HUES48 (cell line): ENCODE data around the gene RBM47.

Experiments used
- H3K27ac ChIP-seq: one replicate; pipeline ENCODE4 v1.7.0; 2013; ENCODE audit warnings: low read depth, low read length, inconsistent platforms
- H3K27me3 ChIP-seq: 2 replicates; pipeline ENCODE4 v1.6.1; 2013; ENCODE audit warnings: mild to moderate bottlenecking, low read length; ENCODE audit not compliant: control insufficient read depth, insufficient read depth
- H3K36me3 ChIP-seq: 2 replicates; pipeline ENCODE4 v1.6.1; 2013; ENCODE audit warnings: low read length; ENCODE audit not compliant: control insufficient read depth, insufficient read depth
- H3K4me1 ChIP-seq: 2 replicates; pipeline ENCODE4 v1.6.1; 2013; ENCODE audit warnings: mild to moderate bottlenecking, low read length; ENCODE audit not compliant: control insufficient read depth, insufficient read depth
- H3K4me3 ChIP-seq: 2 replicates; pipeline ENCODE4 v1.5.1; 2013; ENCODE audit warnings: mild to moderate bottlenecking, low read depth, low read length
- H3K9ac ChIP-seq: 2 replicates; pipeline ENCODE4 v1.6.1; 2013; ENCODE audit warnings: mild to moderate bottlenecking, low read depth, low read length, moderate library complexity
- H3K9me3 ChIP-seq: 2 replicates; pipeline ENCODE4 v1.6.1; 2013; ENCODE audit warnings: low read length; ENCODE audit not compliant: control insufficient read depth, insufficient read depth

Gene RBM47

DNA sequence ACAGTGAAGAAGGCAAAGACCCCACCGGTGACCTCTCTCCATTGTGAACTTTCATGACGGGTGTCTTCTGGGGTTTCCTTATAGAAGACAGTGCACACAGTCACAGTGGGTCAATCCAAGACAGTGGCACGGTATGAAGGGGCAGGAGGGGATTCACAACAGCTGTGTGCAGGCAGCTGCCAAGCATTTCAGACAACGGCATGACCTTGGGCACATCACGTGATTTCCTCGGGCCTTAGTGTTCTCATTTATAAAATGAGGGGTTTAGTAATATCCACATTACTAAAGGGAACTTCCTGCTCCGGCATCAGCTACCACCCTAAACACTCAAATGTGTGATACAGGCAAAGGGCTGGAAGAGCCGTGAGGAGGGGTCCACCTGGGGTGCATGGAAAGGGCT lies 42.9 kb downstream of the RBM47 start:
- Histone ChIP-seq H3K9me3 (no peaks in the 10 kb centered on the region), H3K27me3 (no peaks in the 10 kb centered on the region), H3K36me3 (peaks cover 6% of the 10 kb centered on the region; the same call in 1 of the 2 replicates), H3K9ac (no peak overlapping the region), H3K27ac (no peak overlapping the region), H3K4me3 (no peak overlapping the region), H3K4me1 (peaks cover 25% of the 10 kb centered on the region)

DNA sequence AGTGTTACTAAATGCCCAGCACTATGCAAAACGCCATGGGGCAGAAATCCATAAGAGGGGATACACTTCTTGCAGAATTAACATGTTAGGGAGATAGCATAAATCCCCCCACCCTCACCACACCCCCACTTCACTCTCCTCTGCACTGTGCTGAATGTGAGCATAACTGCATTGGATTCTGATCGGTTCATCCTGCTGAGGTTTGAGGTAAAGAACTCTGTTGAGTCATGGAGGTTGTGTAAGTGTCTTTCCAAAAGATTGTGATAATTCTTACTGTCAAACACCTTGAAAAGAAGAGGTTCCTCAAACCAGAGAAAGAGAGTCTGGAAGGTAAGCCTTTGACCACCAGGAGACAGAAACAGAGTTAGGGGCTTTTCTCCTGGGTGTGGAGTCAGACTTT lies 43.6 kb downstream of the RBM47 start:
- Histone ChIP-seq H3K27ac (no peak overlapping the region), H3K27me3 (no peaks in the 10 kb centered on the region), H3K4me3 (no peak overlapping the region), H3K9ac (no peak overlapping the region), H3K9me3 (no peaks in the 10 kb centered on the region), H3K4me1 (peaks cover 25% of the 10 kb centered on the region), H3K36me3 (peaks cover 4% of the 10 kb centered on the region; the same call in 1 of the 2 replicates)

DNA sequence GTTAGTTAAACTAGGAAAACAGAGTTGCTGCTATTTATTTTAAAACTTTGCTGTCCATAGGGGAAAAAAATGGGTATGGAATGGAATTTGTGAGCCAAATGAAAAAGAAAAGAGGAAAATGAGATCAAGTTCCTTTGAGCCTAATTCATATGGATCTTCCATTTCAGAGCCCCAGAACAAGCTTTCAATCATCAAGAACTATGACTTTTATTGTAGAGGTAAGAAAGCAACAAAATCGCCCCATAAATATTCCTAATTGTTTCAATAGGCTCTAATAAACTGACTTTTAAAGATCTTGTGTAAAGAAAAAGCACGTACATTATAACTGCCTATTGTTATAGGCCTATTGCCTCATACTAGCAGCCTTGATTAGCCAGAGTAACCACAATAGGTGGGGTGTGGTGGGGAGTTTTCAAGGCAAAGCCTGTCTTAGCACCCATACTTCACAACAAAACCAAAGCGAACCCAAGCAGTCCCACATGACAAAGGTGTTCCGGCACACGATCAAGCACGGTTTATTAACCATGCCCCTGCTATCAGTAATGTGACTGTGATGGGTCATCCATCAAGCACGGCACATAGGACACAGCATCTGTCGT lies 44.4 kb downstream of the RBM47 start:
- Histone ChIP-seq H3K4me3 (no peak overlapping the region), H3K36me3 (peaks cover 4% of the 10 kb centered on the region; the same call in 1 of the 2 replicates), H3K9ac (no peak overlapping the region), H3K9me3 (no peaks in the 10 kb centered on the region), H3K4me1 (peaks cover 25% of the 10 kb centered on the region), H3K27me3 (no peaks in the 10 kb centered on the region), H3K27ac (no peak overlapping the region)

DNA sequence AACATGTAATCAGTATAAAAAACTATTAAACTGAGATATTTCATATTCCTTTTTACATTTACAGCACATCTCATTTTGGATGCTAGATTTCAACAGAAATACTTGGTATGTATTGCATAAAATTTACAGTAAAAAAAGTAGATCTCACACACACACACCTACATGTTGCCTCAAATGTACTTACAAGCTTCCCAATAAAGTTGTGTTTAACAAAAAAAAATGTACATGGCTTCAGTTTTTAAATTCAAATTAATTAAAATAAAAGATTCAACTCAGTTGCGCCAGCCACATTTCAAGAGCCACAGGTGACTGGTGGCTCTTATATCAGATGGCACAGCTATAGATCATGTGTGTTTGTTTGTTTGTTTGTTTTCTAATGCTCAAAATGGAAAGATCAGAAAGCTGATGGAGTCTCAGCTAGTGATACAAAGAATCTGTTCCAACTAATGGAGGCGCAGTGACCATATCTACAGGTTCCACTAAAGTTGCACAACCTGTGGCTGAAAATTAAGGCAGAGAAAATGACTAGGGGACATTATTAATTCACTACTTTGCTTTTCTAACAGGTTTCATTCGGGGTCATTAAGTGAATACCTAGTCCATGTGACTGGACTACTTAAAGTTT lies 45.0 kb downstream of the RBM47 start:
- Histone ChIP-seq H3K36me3 (peaks cover 4% of the 10 kb centered on the region; the same call in 1 of the 2 replicates), H3K27me3 (no peaks in the 10 kb centered on the region), H3K4me1 (peaks cover 25% of the 10 kb centered on the region), H3K4me3 (no peak overlapping the region), H3K27ac (no peak overlapping the region), H3K9me3 (no peaks in the 10 kb centered on the region), H3K9ac (no peak overlapping the region)

DNA sequence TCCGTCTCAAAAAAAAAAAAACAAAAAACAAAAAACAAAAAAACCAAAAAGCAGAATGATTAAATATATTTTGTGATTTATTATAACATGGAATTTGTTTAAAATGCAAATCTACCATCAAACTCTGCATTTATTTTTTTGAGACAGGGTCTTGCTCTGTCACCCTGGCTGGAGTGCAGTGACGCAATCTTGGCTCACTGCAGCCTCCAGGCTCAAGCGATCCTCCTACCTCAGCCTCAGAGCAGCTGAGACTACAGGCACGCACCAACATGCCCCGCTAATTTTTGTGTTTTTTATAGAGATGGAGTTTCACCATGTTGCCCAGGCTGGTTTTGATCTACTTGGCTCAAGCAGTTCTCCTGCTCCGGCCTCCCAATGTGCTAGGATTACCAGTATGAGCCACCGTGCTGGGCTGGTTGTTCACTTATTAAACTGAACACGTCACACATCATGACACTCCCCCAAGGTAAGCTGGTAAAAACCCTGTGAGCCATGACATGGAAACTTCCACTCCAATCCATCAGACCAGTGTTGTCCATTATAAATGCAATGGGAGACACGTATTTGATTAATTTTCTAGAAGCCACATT lies 45.7 kb downstream of the RBM47 start:
- Histone ChIP-seq H3K4me3 (no peak overlapping the region), H3K9me3 (no peaks in the 10 kb centered on the region), H3K27me3 (no peaks in the 10 kb centered on the region), H3K9ac (no peak overlapping the region), H3K27ac (no peak overlapping the region), H3K4me1 (peaks cover 25% of the 10 kb centered on the region), H3K36me3 (peaks cover 4% of the 10 kb centered on the region; the same call in 1 of the 2 replicates)

DNA sequence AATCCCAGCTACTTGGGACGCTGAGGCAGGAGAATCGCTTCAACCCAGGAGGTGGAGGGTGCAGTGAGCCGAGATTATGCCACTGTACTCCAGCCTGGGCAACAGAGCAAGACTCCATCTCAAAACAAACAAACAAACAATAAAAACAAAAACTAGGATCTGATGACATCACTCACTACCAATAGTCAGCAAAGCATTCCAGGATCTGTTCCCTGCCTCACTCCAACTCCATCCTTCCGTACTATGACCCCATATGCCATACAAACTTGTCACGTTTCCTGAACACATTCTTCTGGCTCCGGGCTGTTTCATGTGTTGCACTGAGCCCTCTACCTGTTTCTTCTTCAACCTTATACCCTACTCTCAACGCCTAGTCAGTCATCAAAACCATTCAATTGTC lies 47.3 kb downstream of the RBM47 start:
- peaks cover 15% of the 10 kb centered on the region; the same call in 1 of the 2 replicates for H3K4me1 ChIP-seq
- no peaks in the 10 kb centered on the region for H3K27me3 ChIP-seq

DNA sequence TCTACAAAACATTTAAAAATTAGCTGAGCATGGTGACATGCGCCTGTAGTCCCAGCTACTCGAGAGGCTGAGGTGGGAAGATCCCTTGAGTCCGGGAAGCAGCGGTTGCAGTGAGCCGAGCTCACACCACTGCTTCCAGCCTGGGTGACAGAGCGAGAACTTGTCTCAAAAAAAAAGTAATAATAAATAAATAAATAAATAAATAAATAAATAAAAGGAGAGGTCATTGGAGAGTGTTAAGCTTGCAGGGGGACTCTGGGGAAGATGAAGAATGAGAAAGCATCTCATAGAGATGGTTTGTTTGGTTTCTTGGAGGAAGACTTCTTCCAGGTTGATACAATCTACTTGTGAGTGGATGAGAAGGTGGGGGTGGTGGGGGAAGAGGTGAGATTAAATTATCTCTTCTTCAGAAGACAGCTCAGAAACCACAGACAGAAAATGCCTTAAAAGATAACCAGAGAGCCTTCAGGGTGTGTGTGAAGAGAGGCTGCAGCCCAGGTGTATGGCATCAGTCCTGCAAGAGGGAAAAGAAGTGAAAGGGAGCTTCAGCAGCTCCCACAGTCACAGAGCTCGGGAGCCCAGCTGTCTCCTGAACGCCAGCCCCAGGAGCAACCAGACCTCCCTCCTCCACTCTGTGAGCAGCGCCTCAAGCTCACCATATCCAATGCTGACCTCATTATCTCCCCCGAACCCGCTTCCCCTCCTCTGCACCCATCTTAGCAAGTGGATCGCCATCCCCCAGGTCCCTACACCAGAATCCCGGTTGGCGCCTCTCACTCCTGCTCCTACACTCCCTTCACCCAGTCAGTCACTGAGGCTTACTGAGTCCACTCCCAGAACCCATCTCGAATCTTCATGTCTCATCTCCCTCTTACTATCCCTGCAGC lies 48.2 kb downstream of the RBM47 start:
- Histone ChIP-seq H3K9me3 (no peaks in the 10 kb centered on the region), H3K4me1 (peaks cover 6% of the 10 kb centered on the region; the same call in 1 of the 2 replicates), H3K27me3 (no peaks in the 10 kb centered on the region), H3K9ac (no peak overlapping the region), H3K4me3 (no peak overlapping the region), H3K27ac (no peak overlapping the region), H3K36me3 (peaks cover 3% of the 10 kb centered on the region; the same call in 1 of the 2 replicates)

More for the DNA sequence above, 47.3 kb downstream of the RBM47 start:
- no peaks in the 10 kb centered on the region for H3K9me3 ChIP-seq
- H3K36me3 ChIP-seq: peaks cover 4% of the 10 kb centered on the region; the same call in 1 of the 2 replicates
- H3K4me3 ChIP-seq: no peak overlapping the region
- H3K27ac ChIP-seq: no peak overlapping the region
- H3K9ac ChIP-seq: no peak overlapping the region

DNA sequence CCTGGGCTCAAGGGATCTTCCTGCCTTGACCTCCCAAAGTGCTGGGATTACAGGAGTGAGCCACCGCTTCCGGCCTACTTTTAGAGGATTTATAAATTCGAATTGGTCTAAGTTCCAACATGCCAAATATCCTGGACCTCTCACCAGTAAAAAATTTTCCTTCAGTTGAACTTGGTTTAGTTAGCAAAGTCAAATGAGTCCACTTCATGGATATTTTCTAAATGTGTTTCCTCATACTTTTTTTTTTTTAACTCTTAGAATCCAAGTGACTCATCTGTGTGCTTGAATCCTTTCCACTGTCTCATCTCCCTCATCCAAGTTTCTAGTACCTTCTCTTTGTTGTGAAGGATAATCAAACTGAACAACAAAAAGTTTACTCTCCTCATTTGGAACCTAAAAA lies 49.7 kb downstream of the RBM47 start:
- Histone ChIP-seq H3K4me1 (no peaks in the 10 kb centered on the region; the same call in 1 of the 2 replicates), H3K27ac (no peak overlapping the region), H3K4me3 (no peak overlapping the region), H3K36me3 (no peaks in the 10 kb centered on the region), H3K9ac (no peak overlapping the region), H3K27me3 (no peaks in the 10 kb centered on the region), H3K9me3 (no peaks in the 10 kb centered on the region)

DNA sequence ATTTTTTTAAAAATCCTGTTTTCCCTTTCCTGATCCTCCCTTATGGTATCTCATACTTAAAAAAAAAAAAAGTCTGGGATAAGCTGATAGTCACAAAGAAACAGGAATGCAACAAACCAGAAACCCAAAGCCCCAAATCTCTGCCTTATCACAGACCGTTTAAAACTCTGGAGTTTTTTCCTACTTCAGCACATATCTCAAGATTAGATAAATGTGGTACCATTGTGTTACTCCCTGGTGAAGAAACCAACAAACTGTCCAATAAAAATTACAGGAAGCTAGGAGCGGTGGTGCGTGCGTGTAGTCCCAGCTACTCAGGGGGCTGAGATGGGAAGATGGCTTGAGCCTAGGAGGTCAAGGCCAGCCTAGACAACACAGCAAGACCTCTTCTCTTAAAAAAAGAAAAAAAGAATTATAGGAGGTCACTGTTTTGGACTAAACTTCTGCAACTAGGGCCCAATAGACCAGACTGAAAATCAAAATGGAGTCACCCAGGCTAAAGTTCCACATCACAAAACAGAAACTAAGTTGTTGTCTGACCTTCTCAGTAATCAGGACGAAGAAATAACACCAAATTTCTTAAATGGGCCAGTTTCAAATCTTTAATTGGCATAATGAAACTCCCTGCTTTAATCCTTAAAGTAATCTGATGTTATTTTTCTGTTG lies 51.9 kb downstream of the RBM47 start:
- no peaks in the 10 kb centered on the region for H3K9me3 ChIP-seq
- no peak overlapping the region for H3K9ac ChIP-seq
- no peaks in the 10 kb centered on the region for H3K36me3 ChIP-seq
- peak overlapping the region; percentile 85 for H3K27ac ChIP-seq
- H3K4me1 ChIP-seq: no peaks in the 10 kb centered on the region; the same call in 1 of the 2 replicates
- no peak overlapping the region for H3K4me3 ChIP-seq
- no peaks in the 10 kb centered on the region for H3K27me3 ChIP-seq

DNA sequence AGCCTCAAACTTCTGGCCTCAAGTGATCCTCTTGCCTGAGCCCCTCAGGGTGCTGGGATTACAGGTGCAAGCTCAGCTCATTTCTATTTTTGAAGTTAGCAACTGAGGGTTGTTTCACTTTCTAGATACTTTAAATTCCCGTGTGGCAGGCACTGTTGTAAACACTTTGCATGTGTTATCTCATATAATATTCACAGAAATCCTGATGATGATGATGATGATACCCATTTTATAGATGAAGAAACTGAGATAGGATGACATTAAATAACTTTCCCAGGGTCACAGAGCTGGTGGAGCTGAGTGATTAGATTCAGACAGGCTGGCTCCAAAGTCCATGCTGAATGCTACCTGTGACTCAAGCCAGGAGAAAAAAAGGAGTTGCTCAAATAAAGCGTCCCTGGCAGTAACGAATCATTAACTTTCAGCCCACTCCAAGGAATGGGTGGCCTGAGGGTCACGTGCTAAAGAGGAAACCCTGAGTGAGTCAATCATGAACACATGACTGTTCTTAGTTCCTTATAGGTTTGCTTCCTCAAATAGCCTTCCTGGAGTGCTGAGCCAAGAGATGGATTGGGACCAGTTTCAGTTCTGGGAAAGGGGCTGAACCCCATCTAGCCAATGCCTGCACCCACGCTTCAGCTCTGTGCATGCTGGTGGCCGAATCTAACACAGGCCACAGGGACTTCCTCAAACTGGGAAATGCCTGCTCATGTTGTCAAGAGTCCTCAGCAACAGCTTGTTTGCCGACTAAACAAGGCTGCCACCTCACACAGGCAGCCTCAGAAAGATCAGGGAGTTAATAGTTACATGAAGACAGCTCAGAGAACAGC lies 52.8 kb downstream of the RBM47 start:
- Histone ChIP-seq H3K27ac (peak overlapping the region; percentile 85), H3K4me1 (no peaks in the 10 kb centered on the region; the same call in 1 of the 2 replicates), H3K9ac (no peak overlapping the region), H3K4me3 (no peak overlapping the region), H3K27me3 (no peaks in the 10 kb centered on the region), H3K9me3 (no peaks in the 10 kb centered on the region), H3K36me3 (no peaks in the 10 kb centered on the region)
